HepG2 (cell line): ENCODE data around the gene DCLK1. TPM values are rescaled to one million over a fixed set of nuclear protein-coding genes. Genes with fewer than 3 reads are reported as not detected.

Experiments used
- ATAC-seq: fragments of 200-7000 bp; cut with Tn5 transposase; 3 replicates; pipeline ENCODE4 v1.9.1; 2020; ENCODE audit warnings: mild to moderate bottlenecking, moderate library complexity
- BruUV-seq: library from RNA; stranded (reverse); fragments of 400-500 nt; replicated peaks from 2 replicates; lab custom pipeline; 2021; lab: Mats Ljungman, UMichigan
- CTCF ChIA-PET: fragments of 300-600 bp; formaldehyde crosslinking; extraction: SDS; loops from one replicate; lab custom pipeline; 2021; ENCODE audit warnings: low total read pairs, inconsistent platforms, low intra/inter-chr PET ratio; lab: Yijun Ruan, JAX
- POLR2A ChIA-PET: fragments of 350-600 bp; sonication (Branson Sonifier 250); formaldehyde crosslinking; loops from one replicate; lab custom pipeline; 2020; ENCODE audit warnings: antibody characterized with exemption, inconsistent platforms; lab: Yijun Ruan, JAX
- DNase-seq: peaks from one replicate; pipeline ENCODE4 v3.0.0-alpha.2; 2015; ENCODE audit warnings: low spot score
- FAIRE-seq: peaks from 3 replicates; lab custom pipeline; 2011; peaks lifted over from hg19 to GRCh38; lab: Jason Lieb, UNC
- H2AFZ ChIP-seq: one replicate; pipeline ENCODE4 v1.6.1; 2011; ENCODE audit warnings: low read length, inconsistent platforms
- H3K27ac ChIP-seq: fragments of 300-600 bp; 3 replicates; pipeline ENCODE4 v1.8.0; 2011; ENCODE audit warnings: mixed run types, mild to moderate bottlenecking, mixed read lengths, low read length, inconsistent platforms; ENCODE audit not compliant: insufficient read depth; ENCODE audit errors: extremely low read length
- H3K27me3 ChIP-seq, 2 experiments: fragments of 200-600 bp in 1 of 2; 2 replicates in 1 of 2; 3 replicates in 1 of 2; pipeline versions ENCODE4 v1.6.0 to v1.8.0; 2011; ENCODE audit warnings: low read length in 2 of 2, mild to moderate bottlenecking in 2 of 2, moderate library complexity in 2 of 2, inconsistent platforms in 1 of 2; ENCODE audit not compliant: insufficient read depth in 2 of 2, control insufficient read depth in 1 of 2
- H3K36me3 ChIP-seq, 2 experiments: fragments of 200-600 bp in 1 of 2; replicated peaks in 1 of 2; 2 replicates in 1 of 2; 3 replicates in 1 of 2; pipeline versions ENCODE4 v1.5.1 to v1.8.0; 2011; ENCODE audit warnings: low read length in 2 of 2, inconsistent platforms in 1 of 2; ENCODE audit not compliant: insufficient read depth in 2 of 2, control insufficient read depth in 1 of 2
- H3K4me1 ChIP-seq: 2 replicates; pipeline ENCODE4 v1.5.1; 2012; ENCODE audit warnings: low read length, inconsistent platforms; ENCODE audit not compliant: insufficient read depth
- H3K4me2 ChIP-seq: 2 replicates; pipeline ENCODE4 v1.6.0; 2011; ENCODE audit warnings: low read depth, low read length, inconsistent platforms
- H3K4me3 ChIP-seq, 3 experiments: fragments of 200-600 bp in 1 of 3; sonication (generic), shearing (Covaris generic) in 1 of 3; replicated peaks in 1 of 3; 2 replicates each; pipeline ENCODE4 v1.5.1; 2011 to 2016; ENCODE audit warnings: low read length in 3 of 3, inconsistent platforms in 2 of 3, low read depth in 2 of 3, mild to moderate bottlenecking in 2 of 3, control low read depth in 1 of 3, mixed read lengths in 1 of 3; ENCODE audit not compliant: insufficient read depth in 1 of 3
- H3K79me2 ChIP-seq: one replicate; pipeline ENCODE4 v1.6.1; 2011; ENCODE audit warnings: low read length, inconsistent platforms; ENCODE audit not compliant: insufficient read depth
- H3K9ac ChIP-seq: 2 replicates; pipeline ENCODE4 v1.6.0; 2011; ENCODE audit warnings: mild to moderate bottlenecking, low read depth, low read length, inconsistent platforms; ENCODE audit not compliant: insufficient read depth
- H3K9me3 ChIP-seq: 2 replicates; pipeline ENCODE4 v1.5.1; 2012; ENCODE audit warnings: mild to moderate bottlenecking, low read length
- H4K20me1 ChIP-seq: 2 replicates; pipeline ENCODE4 v1.6.0; 2011; ENCODE audit warnings: inconsistent platforms, mild to moderate bottlenecking, low read length, moderate library complexity; ENCODE audit not compliant: insufficient read depth
- CHD2 ChIP-seq: IDR thresholded peaks from 2 replicates; pipeline ENCODE4 v1.6.1; 2011; ENCODE audit warnings: low read depth, low read length, improper control_type of control experiment
- KDM2A ChIP-seq: sonication (generic); formaldehyde crosslinking; IDR thresholded peaks from 2 replicates; pipeline ENCODE4 v1.4.0; 2020; ENCODE audit warnings: low read depth, missing genetic modification reagents, borderline replicate concordance
- SP1 ChIP-seq, 2 experiments: fragments of 450-650 bp in 1 of 2; sonication (generic) in 1 of 2; formaldehyde crosslinking in 1 of 2; IDR thresholded peaks; 2 replicates each; pipeline versions ENCODE4 v1.4.0 to v1.6.1; 2016 to 2020; ENCODE audit warnings: missing genetic modification reagents in 1 of 2
- TMF1 ChIP-seq: sonication (generic); formaldehyde crosslinking; IDR thresholded peaks from 2 replicates; pipeline ENCODE4 v1.8.1; 2022; ENCODE audit warnings: low read depth, missing genetic modification reagents
- ZBTB42 ChIP-seq: sonication (generic); formaldehyde crosslinking; IDR thresholded peaks from 2 replicates; pipeline ENCODE4 v1.5.0; 2020; ENCODE audit warnings: mild to moderate bottlenecking, missing genetic modification reagents
- ZFP41 ChIP-seq: sonication (generic); formaldehyde crosslinking; IDR thresholded peaks from 2 replicates; pipeline ENCODE4 v1.4.0; 2020; ENCODE audit warnings: mild to moderate bottlenecking, missing genetic modification reagents, borderline replicate concordance
- ZNF124 ChIP-seq: sonication (generic); formaldehyde crosslinking; IDR thresholded peaks from 2 replicates; pipeline ENCODE4 v1.4.0; 2020; ENCODE audit warnings: missing genetic modification reagents
- ZNF83 ChIP-seq: sonication (generic); formaldehyde crosslinking; IDR thresholded peaks from 2 replicates; pipeline ENCODE4 v1.4.0; 2020; ENCODE audit warnings: missing genetic modification reagents, mild to moderate bottlenecking, borderline replicate concordance
- WGBS: methylation state at CpG from one replicate; pipeline ENCODE4 v1.1.6; 2017; ENCODE audit warnings: low lambda C conversion rate; 5-methylcytosine and 5-hydroxymethylcytosine counted together
- in situ Hi-C: cut with HindIII; loops from 2 replicates; pipeline ENCODE4 v1.10.0; 2017; ENCODE audit warnings: low pct_unique_long_range_greater_than_20kb; ENCODE audit not compliant: extremely low pct_ligation_motif_present
- intact Hi-C: fragments of 100-400 bp; cut with micrococcal nuclease; formaldehyde crosslinking; loops from one replicate; pipeline ENCODE4 v1.10.0; 2022; ENCODE audit not compliant: unreplicated experiment
- polyA plus RNA-seq, 8 experiments: library from polyadenylated mRNA; depleted of rRNA in 3 of 8; stranded (reverse) in 7 of 8; unstranded in 1 of 8; fragments of >200 nt; fragmentation: Illumina TruSeq in 4 of 8; extraction: Trizol in 4 of 8; gene quantifications; 2 replicates each; pipeline versions ENCODE4 v1.2.1 to v1.2.3, GENCODE V29; 2011 to 2016; ENCODE audit warnings: low read depth in 4 of 8, missing spikeins in 1 of 8, mixed read lengths in 1 of 8; ENCODE audit not compliant: insufficient read depth in 1 of 8
- total RNA-seq, 5 experiments: library from RNA; depleted of rRNA; stranded (reverse); fragments of >200 nt; fragmentation: Illumina TruSeq; extraction: Trizol; gene quantifications; 2 replicates each; pipeline ENCODE4 v1.2.3, GENCODE V29; 2016; ENCODE audit warnings: low read depth in 1 of 5
- TF ChIP-seq, protein P1 (sequence below): sonication (generic); formaldehyde crosslinking; IDR thresholded peaks from 2 replicates; pipeline ENCODE4 v1.5.1; 2020; ENCODE audit warnings: mild to moderate bottlenecking, missing genetic modification reagents, moderate library complexity
- TF ChIP-seq, protein P2 (sequence below): sonication (generic); formaldehyde crosslinking; IDR thresholded peaks from 2 replicates; pipeline ENCODE4 v1.5.1; 2020; ENCODE audit warnings: mild to moderate bottlenecking, missing genetic modification reagents, moderate library complexity
- TF ChIP-seq, protein P3 (sequence below): sonication (generic); formaldehyde crosslinking; IDR thresholded peaks from 2 replicates; pipeline ENCODE4 v1.4.0; 2020; ENCODE audit warnings: missing genetic modification reagents, mild to moderate bottlenecking, borderline replicate concordance

Gene DCLK1
- total and polyA plus RNA-seq, 2 of the 13 experiments (the other 11 are each of a cell fraction or from before 2014, with no cell fraction given), result not detected

DNA sequence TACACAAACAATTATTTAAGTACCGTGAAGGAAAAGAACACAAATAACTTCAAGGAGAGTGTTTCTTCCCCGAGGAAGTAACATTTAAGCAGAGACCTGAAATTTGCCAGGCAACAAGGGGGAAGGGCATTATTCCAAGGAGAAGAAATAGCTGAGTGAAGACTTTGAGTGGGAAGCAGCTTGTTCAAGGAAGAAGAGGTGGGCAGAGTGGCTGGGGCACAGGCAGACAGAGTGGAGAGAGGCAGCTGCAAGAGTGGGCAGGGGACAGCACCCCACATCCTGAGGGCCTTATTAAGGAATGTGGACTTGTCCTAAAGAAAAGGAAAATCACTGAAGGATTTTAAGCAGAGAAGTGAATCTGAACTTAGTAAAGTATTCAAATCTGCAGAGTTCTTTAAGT, 4.7 kb upstream of the DCLK1 start:
- Histone ChIP-seq H3K4me1 (no peaks in the 10 kb centered on the region), H3K4me3 (no peak overlapping the region), H3K4me2 (no peak overlapping the region), H4K20me1 (no peaks in the 10 kb centered on the region), H3K27me3 (peaks cover 2 to 9% of the 10 kb centered on the region in 2 experiments; a peak in 2 of 5 replicates), H3K79me2 (no peaks in the 10 kb centered on the region), H3K9me3 (no peaks in the 10 kb centered on the region), H2AFZ (no peak overlapping the region), H3K36me3 (no peaks in the 10 kb centered on the region), H3K27ac (no peak overlapping the region), H3K9ac (no peak overlapping the region)
- no peak for DNase-seq
- in situ Hi-C loops, result no loop called here
- ChIA-PET POLR2A (no interaction called here), CTCF (no interaction called here)
- no peak for FAIRE-seq
- intact Hi-C loops, result no loop called here
- no TSS peak for BruUV-seq
- 0% methylated on average over 2 of the region's 2 CpGs for WGBS
- ATAC-seq, result no peak
- TF ChIP-seq, protein P1, sequence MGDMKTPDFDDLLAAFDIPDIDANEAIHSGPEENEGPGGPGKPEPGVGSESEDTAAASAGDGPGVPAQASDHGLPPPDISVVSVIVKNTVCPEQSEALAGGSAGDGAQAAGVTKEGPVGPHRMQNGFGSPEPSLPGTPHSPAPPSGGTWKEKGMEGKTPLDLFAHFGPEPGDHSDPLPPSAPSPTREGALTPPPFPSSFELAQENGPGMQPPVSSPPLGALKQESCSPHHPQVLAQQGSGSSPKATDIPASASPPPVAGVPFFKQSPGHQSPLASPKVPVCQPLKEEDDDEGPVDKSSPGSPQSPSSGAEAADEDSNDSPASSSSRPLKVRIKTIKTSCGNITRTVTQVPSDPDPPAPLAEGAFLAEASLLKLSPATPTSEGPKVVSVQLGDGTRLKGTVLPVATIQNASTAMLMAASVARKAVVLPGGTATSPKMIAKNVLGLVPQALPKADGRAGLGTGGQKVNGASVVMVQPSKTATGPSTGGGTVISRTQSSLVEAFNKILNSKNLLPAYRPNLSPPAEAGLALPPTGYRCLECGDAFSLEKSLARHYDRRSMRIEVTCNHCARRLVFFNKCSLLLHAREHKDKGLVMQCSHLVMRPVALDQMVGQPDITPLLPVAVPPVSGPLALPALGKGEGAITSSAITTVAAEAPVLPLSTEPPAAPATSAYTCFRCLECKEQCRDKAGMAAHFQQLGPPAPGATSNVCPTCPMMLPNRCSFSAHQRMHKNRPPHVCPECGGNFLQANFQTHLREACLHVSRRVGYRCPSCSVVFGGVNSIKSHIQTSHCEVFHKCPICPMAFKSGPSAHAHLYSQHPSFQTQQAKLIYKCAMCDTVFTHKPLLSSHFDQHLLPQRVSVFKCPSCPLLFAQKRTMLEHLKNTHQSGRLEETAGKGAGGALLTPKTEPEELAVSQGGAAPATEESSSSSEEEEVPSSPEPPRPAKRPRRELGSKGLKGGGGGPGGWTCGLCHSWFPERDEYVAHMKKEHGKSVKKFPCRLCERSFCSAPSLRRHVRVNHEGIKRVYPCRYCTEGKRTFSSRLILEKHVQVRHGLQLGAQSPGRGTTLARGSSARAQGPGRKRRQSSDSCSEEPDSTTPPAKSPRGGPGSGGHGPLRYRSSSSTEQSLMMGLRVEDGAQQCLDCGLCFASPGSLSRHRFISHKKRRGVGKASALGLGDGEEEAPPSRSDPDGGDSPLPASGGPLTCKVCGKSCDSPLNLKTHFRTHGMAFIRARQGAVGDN, result no peak
- TF ChIP-seq ZNF124 (CRISPR knock-in tag) (no peak), ZBTB42 (CRISPR knock-in tag) (no peak), SP1 (IDR thresholded peaks at IDR 0.05) (no peak), SP1 (CRISPR knock-in tag; IDR thresholded peaks at IDR 0.05) (no peak), TMF1 (CRISPR knock-in tag) (no peak), CHD2 (no peak), ZNF83 (no peak), KDM2A (CRISPR knock-in tag) (no peak), ZFP41 (no peak)
- TF ChIP-seq, protein P2, sequence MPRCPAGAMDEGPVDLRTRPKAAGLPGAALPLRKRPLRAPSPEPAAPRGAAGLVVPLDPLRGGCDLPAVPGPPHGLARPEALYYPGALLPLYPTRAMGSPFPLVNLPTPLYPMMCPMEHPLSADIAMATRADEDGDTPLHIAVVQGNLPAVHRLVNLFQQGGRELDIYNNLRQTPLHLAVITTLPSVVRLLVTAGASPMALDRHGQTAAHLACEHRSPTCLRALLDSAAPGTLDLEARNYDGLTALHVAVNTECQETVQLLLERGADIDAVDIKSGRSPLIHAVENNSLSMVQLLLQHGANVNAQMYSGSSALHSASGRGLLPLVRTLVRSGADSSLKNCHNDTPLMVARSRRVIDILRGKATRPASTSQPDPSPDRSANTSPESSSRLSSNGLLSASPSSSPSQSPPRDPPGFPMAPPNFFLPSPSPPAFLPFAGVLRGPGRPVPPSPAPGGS (CRISPR knock-in tag), result no peak
- TF ChIP-seq, protein P3, sequence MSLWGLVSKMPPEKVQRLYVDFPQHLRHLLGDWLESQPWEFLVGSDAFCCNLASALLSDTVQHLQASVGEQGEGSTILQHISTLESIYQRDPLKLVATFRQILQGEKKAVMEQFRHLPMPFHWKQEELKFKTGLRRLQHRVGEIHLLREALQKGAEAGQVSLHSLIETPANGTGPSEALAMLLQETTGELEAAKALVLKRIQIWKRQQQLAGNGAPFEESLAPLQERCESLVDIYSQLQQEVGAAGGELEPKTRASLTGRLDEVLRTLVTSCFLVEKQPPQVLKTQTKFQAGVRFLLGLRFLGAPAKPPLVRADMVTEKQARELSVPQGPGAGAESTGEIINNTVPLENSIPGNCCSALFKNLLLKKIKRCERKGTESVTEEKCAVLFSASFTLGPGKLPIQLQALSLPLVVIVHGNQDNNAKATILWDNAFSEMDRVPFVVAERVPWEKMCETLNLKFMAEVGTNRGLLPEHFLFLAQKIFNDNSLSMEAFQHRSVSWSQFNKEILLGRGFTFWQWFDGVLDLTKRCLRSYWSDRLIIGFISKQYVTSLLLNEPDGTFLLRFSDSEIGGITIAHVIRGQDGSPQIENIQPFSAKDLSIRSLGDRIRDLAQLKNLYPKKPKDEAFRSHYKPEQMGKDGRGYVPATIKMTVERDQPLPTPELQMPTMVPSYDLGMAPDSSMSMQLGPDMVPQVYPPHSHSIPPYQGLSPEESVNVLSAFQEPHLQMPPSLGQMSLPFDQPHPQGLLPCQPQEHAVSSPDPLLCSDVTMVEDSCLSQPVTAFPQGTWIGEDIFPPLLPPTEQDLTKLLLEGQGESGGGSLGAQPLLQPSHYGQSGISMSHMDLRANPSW (CRISPR knock-in tag), result no peak
